SU-DHL-6 (cell line): ENCODE measurements around the gene GSK3B.

Experiments used
- EZH2phosphoT487 ChIP-seq: fragments of 200-600 bp; sonication (generic), shearing (Covaris generic); conservative IDR thresholded peaks from 2 replicates; pipeline ENCODE4 v1.6.1; 2018; ENCODE audit warnings: mild to moderate bottlenecking, antibody characterized with exemption, low read length, moderate library complexity, mixed read lengths
- TF ChIP-seq, protein P1 (sequence below): fragments of 200-600 bp; sonication (generic); IDR thresholded peaks from one replicate; pipeline ENCODE4 v1.5.1; 2017; ENCODE audit warnings: antibody characterized with exemption, mild to moderate bottlenecking, low read length, moderate library complexity; ENCODE audit not compliant: insufficient read depth, poor library complexity, severe bottlenecking

DNA sequence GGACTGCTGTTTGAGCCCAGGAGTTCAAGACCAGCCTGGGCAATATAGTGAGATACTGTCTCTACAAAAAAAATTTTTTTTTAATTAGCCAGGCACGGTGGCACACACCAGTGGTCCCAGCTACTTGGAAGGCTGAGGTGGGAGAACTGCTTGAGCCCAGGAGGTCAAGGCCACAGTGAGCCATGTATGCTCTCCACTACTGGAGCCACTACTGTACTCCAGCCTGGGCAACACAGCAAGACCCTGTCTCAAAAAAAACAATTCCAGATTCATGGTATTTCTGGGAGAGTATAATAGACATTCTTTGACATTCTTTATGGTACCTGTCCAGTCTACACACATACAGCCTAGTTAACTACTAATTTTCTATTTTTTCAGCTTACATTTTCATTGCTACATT lies 70.1 kb downstream of the GSK3B start:
- TF ChIP-seq, protein P1, sequence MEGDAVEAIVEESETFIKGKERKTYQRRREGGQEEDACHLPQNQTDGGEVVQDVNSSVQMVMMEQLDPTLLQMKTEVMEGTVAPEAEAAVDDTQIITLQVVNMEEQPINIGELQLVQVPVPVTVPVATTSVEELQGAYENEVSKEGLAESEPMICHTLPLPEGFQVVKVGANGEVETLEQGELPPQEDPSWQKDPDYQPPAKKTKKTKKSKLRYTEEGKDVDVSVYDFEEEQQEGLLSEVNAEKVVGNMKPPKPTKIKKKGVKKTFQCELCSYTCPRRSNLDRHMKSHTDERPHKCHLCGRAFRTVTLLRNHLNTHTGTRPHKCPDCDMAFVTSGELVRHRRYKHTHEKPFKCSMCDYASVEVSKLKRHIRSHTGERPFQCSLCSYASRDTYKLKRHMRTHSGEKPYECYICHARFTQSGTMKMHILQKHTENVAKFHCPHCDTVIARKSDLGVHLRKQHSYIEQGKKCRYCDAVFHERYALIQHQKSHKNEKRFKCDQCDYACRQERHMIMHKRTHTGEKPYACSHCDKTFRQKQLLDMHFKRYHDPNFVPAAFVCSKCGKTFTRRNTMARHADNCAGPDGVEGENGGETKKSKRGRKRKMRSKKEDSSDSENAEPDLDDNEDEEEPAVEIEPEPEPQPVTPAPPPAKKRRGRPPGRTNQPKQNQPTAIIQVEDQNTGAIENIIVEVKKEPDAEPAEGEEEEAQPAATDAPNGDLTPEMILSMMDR = no peak
- no peak for TF ChIP-seq EZH2phosphoT487
